Calu3 (cell line): ENCODE data around the gene CCT2. TPM values are rescaled to one million over a fixed set of nuclear protein-coding genes. Genes with fewer than 3 reads are reported as not detected.

ENCODE experiments used
- Bru-seq: library from RNA; stranded (reverse); fragments of 400-500 nt; gene quantifications from one replicate; lab custom pipeline; 2021; lab: Mats Ljungman, UMichigan
- BruChase-seq, 2 experiments: library from RNA; stranded (reverse); fragments of 400-500 nt; gene quantifications; one replicate each; lab custom pipeline; 2021; lab: Mats Ljungman, UMichigan
- BruUV-seq: library from RNA; stranded (reverse); fragments of 400-500 nt; replicated peaks from 2 replicates; lab custom pipeline; 2021; lab: Mats Ljungman, UMichigan
- CTCF ChIA-PET: fragments of 300-600 bp; sonication (Branson Sonifier 250); formaldehyde crosslinking; loops from one replicate; lab custom pipeline; 2022; ENCODE audit warnings: antibody characterized with exemption; lab: Charles Lee
- DNase-seq: peaks from one replicate; pipeline ENCODE4 v3.0.0; 2022
- H3K27ac Mint-ChIP-seq: one replicate; pipeline ENCODE4 v1.8.0; 2022; ENCODE audit warnings: mixed read lengths; ENCODE audit not compliant: unreplicated experiment
- H3K27me3 Mint-ChIP-seq: one replicate; pipeline ENCODE4 v1.8.0; 2022; ENCODE audit warnings: mixed read lengths; ENCODE audit not compliant: unreplicated experiment
- H3K36me3 Mint-ChIP-seq: one replicate; pipeline ENCODE4 v1.8.0; 2022; ENCODE audit warnings: mild to moderate bottlenecking, moderate library complexity, mixed read lengths; ENCODE audit not compliant: insufficient read depth, unreplicated experiment
- H3K4me1 Mint-ChIP-seq: one replicate; pipeline ENCODE4 v1.8.0; 2022; ENCODE audit warnings: mild to moderate bottlenecking, low read depth, mixed read lengths; ENCODE audit not compliant: unreplicated experiment
- H3K4me3 Mint-ChIP-seq: one replicate; pipeline ENCODE4 v1.8.0; 2022; ENCODE audit warnings: mild to moderate bottlenecking, low read depth, moderate library complexity, mixed read lengths; ENCODE audit not compliant: unreplicated experiment
- H3K9me3 Mint-ChIP-seq: one replicate; pipeline ENCODE4 v1.8.0; 2022; ENCODE audit warnings: low read depth, mixed read lengths; ENCODE audit not compliant: unreplicated experiment
- intact Hi-C: fragments of 100-400 bp; cut with micrococcal nuclease; formaldehyde crosslinking; loops from one replicate; pipeline ENCODE4 v1.10.0; 2022; ENCODE audit not compliant: unreplicated experiment
- long read RNA-seq: library from polyadenylated mRNA; stranded (forward); transcript quantifications from one replicate; pipeline ENCODE4 v2.0.0, GENCODE V29; 2022
- total RNA-seq: library from RNA; stranded (reverse); gene quantifications from 2 replicates; pipeline ENCODE4 v1.2.3, GENCODE V29; 2022
- TF ChIP-seq, protein P1 (sequence below): fragments of 200-600 bp; IDR thresholded peaks from one replicate; pipeline ENCODE4 v1.8.0; 2022; ENCODE audit warnings: antibody characterized with exemption; ENCODE audit not compliant: unreplicated experiment

Gene CCT2
- total RNA-seq (379 and 410 TPM in 2 replicates), Bru-seq, nascent RNA (percentile 98 among the genes with signal in this experiment), BruChase-seq, experiment 1, labeled RNA remaining after a 6-hour chase (percentile 99 among the genes with signal in this experiment), BruChase-seq, experiment 2, labeled RNA remaining after a 2-hour chase (percentile 99 among the genes with signal in this experiment)
- long read RNA-seq, transcript CCT2-201 (16 exons, 2,041 nt) = major isoform, 496 of 570 reads
- long read RNA-seq, partial matches to known transcripts = 21 of 570 reads
- long read RNA-seq, other reads (novel, unspliced or antisense) = 48 of 570 reads

DNA sequence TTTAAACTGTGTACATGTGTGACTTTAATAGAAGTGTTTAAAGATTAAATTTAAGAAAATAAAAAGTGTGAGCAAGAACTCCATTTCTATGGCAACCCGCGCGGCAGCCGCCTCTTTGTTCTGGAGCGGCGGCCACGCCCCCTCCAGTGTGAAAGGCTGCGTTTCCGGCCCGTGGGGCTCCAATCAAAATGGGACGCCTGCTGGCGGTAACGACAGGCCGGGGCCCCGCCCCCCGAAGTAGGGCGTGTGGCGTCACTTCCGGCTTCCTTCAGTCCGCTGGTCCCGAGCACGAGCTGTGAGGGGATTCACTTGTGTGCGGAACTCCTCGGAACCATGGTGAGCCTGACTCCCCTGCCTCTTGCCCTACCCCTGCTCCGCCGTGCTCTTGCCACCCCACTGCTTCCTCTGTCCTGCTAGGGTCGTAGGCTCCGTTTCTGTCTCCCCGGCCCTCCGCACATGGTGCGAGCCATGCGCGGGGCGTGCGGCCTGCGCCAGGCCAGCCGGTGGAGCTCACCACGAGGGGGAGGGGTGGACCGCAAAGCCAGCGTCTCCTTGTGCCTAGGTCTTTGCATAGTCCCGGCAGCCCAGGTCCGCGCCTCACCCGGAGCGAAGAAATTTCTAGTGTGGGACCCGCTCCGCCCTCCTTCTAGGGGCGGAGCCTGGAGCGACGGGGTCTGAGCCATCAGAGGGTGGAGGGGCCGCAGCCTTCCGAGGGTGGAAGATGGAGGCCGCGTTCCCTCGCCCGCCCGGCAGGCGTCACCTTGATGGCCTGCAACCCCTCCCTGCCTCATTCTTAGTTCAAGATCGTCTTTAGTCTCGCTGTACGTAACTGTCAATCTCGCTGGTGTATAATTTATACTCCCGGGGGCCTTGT, at the start of gene CCT2:
Gene CCT2, plus strand, starts transcription at position 271 of the 874 bp plus-strand sequence. Its CDS starts 63 bp downstream, at position 334.
- CTCF ChIA-PET = interaction anchor here (0.6 to 1.2 kb wide), 7 partner anchors 14 to 227 kb away, joined by 3 to 4 read pairs (median 3); no protein-coding TSS in a partner anchor
- TF ChIP-seq, protein P1, sequence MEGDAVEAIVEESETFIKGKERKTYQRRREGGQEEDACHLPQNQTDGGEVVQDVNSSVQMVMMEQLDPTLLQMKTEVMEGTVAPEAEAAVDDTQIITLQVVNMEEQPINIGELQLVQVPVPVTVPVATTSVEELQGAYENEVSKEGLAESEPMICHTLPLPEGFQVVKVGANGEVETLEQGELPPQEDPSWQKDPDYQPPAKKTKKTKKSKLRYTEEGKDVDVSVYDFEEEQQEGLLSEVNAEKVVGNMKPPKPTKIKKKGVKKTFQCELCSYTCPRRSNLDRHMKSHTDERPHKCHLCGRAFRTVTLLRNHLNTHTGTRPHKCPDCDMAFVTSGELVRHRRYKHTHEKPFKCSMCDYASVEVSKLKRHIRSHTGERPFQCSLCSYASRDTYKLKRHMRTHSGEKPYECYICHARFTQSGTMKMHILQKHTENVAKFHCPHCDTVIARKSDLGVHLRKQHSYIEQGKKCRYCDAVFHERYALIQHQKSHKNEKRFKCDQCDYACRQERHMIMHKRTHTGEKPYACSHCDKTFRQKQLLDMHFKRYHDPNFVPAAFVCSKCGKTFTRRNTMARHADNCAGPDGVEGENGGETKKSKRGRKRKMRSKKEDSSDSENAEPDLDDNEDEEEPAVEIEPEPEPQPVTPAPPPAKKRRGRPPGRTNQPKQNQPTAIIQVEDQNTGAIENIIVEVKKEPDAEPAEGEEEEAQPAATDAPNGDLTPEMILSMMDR = no peak
- Mint-ChIP-seq H3K4me3 (peak within 1 kb of the TSS; percentile 100), H3K9me3 (no peaks in the 10 kb centered on the region), H3K27ac (peak within 1 kb of the TSS; percentile 98), H3K4me1 (peaks cover 6% of the 10 kb centered on the region), H3K27me3 (no peaks in the 10 kb centered on the region), H3K36me3 (peaks cover 60% of the 10 kb centered on the region)
- intact Hi-C loops = no loop called here
- peak; percentile 99 for DNase-seq
- BruUV-seq = TSS peak; percentile 97

DNA sequence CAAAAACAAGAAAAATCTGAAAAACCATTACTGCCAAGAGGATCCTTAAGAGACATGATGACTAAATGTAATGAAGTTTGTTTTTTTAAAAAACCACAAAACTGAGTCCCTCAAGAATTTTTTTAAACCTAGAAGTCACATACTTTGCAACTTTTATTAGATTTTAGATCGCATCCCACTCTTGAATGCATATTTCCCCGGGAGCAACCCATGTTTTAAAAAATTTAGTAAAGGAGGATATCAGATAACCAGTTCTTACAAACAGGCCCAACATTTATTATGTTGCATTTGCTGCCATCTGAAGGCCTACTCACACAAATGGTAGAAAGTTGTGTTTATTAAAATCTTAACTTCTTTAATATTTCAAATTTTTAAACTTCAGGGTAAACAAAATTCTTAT, 44.3 kb upstream of the CCT2 start:
- H3K4me1 Mint-ChIP-seq = no peaks in the 10 kb centered on the region

DNA sequence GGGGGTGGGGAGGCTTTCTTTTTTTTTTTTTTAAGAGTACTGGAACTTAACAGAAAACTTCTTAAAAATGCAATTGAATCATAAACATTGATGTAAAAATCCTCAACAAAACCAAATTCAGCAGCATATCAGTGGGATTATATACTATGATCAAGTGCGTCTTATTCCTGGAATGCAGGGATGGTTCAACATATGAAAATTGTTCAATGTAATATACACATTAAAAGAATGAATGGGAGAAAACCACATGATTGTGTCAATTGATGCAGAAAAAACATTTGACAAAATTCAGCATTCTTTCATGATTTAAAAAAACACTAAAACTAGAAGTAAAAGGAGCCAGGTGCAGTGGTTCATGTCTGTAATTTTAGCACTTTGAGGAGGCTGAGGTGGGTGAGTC, 41.2 kb upstream of the CCT2 start:
- H3K4me3 Mint-ChIP-seq = no peak overlapping the region
- peaks cover 7% of the 10 kb centered on the region for H3K9me3 Mint-ChIP-seq
- no peak overlapping the region for H3K27ac Mint-ChIP-seq
- H3K27me3 Mint-ChIP-seq = no peaks in the 10 kb centered on the region
- H3K4me1 Mint-ChIP-seq = no peaks in the 10 kb centered on the region
- CTCF ChIA-PET = no interaction called here
- DNase-seq = no peak
- intact Hi-C loops = no loop called here
- H3K36me3 Mint-ChIP-seq = peaks cover 10% of the 10 kb centered on the region
- TF ChIP-seq, protein P1 = no peak
- BruUV-seq = no TSS peak

More for the DNA sequence above, 44.3 kb upstream of the CCT2 start:
- CTCF ChIA-PET = interaction anchor here (0.6 kb wide), 1 partner anchor 75 kb away, joined by 4 read pairs; no protein-coding TSS in a partner anchor
- H3K36me3 Mint-ChIP-seq = peaks cover 10% of the 10 kb centered on the region
- no TSS peak for BruUV-seq
- intact Hi-C loops = no loop called here
- H3K27me3 Mint-ChIP-seq = no peaks in the 10 kb centered on the region
- peaks cover 7% of the 10 kb centered on the region for H3K9me3 Mint-ChIP-seq
- TF ChIP-seq, protein P1 = no peak
- no peak for DNase-seq
- H3K27ac Mint-ChIP-seq = no peak overlapping the region
- H3K4me3 Mint-ChIP-seq = no peak overlapping the region

DNA sequence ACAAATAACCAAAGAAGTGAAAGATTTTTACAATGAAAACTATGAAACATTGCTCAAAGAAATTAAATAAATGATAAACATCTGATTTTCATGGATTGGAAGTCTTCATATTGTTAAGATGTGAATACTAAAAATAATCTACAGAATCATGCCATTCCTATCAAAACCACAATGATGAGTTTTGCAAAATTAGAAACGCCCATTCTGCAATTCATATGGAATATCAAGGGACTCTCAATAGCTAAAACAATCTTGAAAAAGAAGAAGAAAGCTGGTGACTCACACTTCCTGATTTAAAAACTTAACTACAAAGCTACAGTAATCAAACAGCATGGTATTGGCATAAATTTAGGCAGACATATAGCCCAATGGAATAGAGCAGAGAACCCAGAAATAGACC, 40.2 kb upstream of the CCT2 start:
- Mint-ChIP-seq H3K36me3 (peaks cover 10% of the 10 kb centered on the region), H3K4me1 (no peaks in the 10 kb centered on the region), H3K9me3 (peaks cover 7% of the 10 kb centered on the region), H3K27me3 (no peaks in the 10 kb centered on the region), H3K4me3 (no peak overlapping the region), H3K27ac (no peak overlapping the region)
- intact Hi-C loops = no loop called here
- TF ChIP-seq, protein P1 = no peak
- CTCF ChIA-PET = interaction anchor here (0.6 kb wide), 2 partner anchors 155 to 1402 kb away, joined by 3 read pairs; no protein-coding TSS in a partner anchor
- no TSS peak for BruUV-seq
- DNase-seq = no peak
